HCT116 (cell line): ENCODE measurements around the gene DENND10. TPM values are rescaled to one million over a fixed set of nuclear protein-coding genes. Genes with fewer than 3 reads are reported as not detected.

ENCODE experiments used
- ATAC-seq: fragments of 200-7000 bp; cut with Tn5 transposase; 2 replicates; pipeline ENCODE4 v1.9.1; 2020; ENCODE audit warnings: mild to moderate bottlenecking, moderate library complexity
- Bru-seq: library from RNA; stranded (reverse); fragments of 400-500 nt; gene quantifications from one replicate; lab custom pipeline; 2021; lab: Mats Ljungman, UMichigan
- BruChase-seq, 2 experiments: library from RNA; stranded (reverse); fragments of 400-500 nt; gene quantifications; one replicate each; lab custom pipeline; 2021; lab: Mats Ljungman, UMichigan
- BruUV-seq: library from RNA; stranded (reverse); fragments of 400-500 nt; replicated peaks from 2 replicates; lab custom pipeline; 2021; lab: Mats Ljungman, UMichigan
- CTCF ChIA-PET: fragments of 300-600 bp; sonication (Branson Sonifier 250); formaldehyde crosslinking; loops from one replicate; lab custom pipeline; 2021; ENCODE audit warnings: antibody characterized with exemption; lab: Charles Lee
- POLR2A ChIA-PET: fragments of 300-600, 350-600 bp; sonication (Branson Sonifier 250); formaldehyde crosslinking; loops from one replicate; lab custom pipeline; 2021; ENCODE audit warnings: antibody characterized with exemption; lab: Charles Lee
- RAD21 ChIA-PET, 2 experiments: fragments of 300-600 bp; sonication (Branson Sonifier 250); formaldehyde crosslinking; loops; one replicate each; lab custom pipeline; 2023; ENCODE audit warnings: low total read pairs in 2 of 2; ENCODE audit not compliant: uncharacterized antibody in 2 of 2, unreplicated experiment in 2 of 2, low non-redundant PET in 1 of 2; lab: Charles Lee
- DNase-seq: peaks from one replicate; pipeline ENCODE4 v3.0.0-alpha.2; 2010; ENCODE audit warnings: low read depth, low spot score
- H2AFZ ChIP-seq: fragments of 200-600 bp; shearing (Covaris generic), sonication (generic); 2 replicates; pipeline ENCODE4 v1.6.1; 2017; ENCODE audit warnings: low read depth, mixed run types, mixed read lengths, antibody characterized with exemption, low read length; ENCODE audit not compliant: poor library complexity, severe bottlenecking
- H3K27ac ChIP-seq: 2 replicates; pipeline ENCODE4 v1.5.1; 2012; ENCODE audit warnings: low read depth, low read length
- H3K27me3 ChIP-seq: fragments of 200-600 bp; sonication (generic); 2 replicates; pipeline ENCODE4 v1.6.1; 2016; ENCODE audit warnings: mixed run types, low read length, mixed read lengths; ENCODE audit not compliant: insufficient read depth
- H3K36me3 ChIP-seq, 2 experiments: fragments of 200-500 bp in 1 of 2; fragments of 200-600 bp in 1 of 2; sonication (Bioruptor generic) in 1 of 2; sonication (generic) in 1 of 2; 2 replicates each; pipeline versions ENCODE4 v1.5.1 to v1.6.1; 2014 to 2016; ENCODE audit warnings: low read length in 2 of 2, inconsistent platforms in 1 of 2, mixed read lengths in 1 of 2, mixed run types in 1 of 2; ENCODE audit not compliant: insufficient read depth in 2 of 2, control insufficient read depth in 1 of 2
- H3K4me1 ChIP-seq, 2 experiments: fragments of 200-600 bp in 1 of 2; sonication (generic) in 1 of 2; 2 replicates each; pipeline versions ENCODE4 v1.5.1 to v1.6.1; 2012 to 2017; ENCODE audit warnings: low read length in 2 of 2, inconsistent platforms in 1 of 2, mild to moderate bottlenecking in 1 of 2, mixed read lengths in 1 of 2, mixed run types in 1 of 2, moderate library complexity in 1 of 2; ENCODE audit not compliant: insufficient read depth in 2 of 2, control insufficient read depth in 1 of 2
- H3K4me2 ChIP-seq: fragments of 200-600 bp; sonication (generic); 2 replicates; pipeline ENCODE4 v1.6.1; 2017; ENCODE audit warnings: mixed run types, low read length, mixed read lengths
- H3K4me3 ChIP-seq, 2 experiments: fragments of 200-600 bp in 1 of 2; sonication (generic) in 1 of 2; replicated peaks in 1 of 2; 2 replicates each; pipeline ENCODE4 v1.5.1; 2011 to 2016; ENCODE audit warnings: low read length in 2 of 2, control low read depth in 1 of 2, low read depth in 1 of 2, mild to moderate bottlenecking in 1 of 2, mixed read lengths in 1 of 2, mixed run types in 1 of 2
- H3K79me2 ChIP-seq: fragments of 200-600 bp; sonication (generic); 2 replicates; pipeline ENCODE4 v1.6.1; 2017; ENCODE audit warnings: mild to moderate bottlenecking, mixed run types, low read length, moderate library complexity, mixed read lengths; ENCODE audit not compliant: insufficient read depth
- H3K9ac ChIP-seq: fragments of 200-600 bp; sonication (generic); 2 replicates; pipeline ENCODE4 v1.6.1; 2016; ENCODE audit warnings: low read length, mixed read lengths
- H3K9me2 ChIP-seq: fragments of 200-600 bp; sonication (generic), shearing (Covaris generic); 2 replicates; pipeline ENCODE4 v1.6.1; 2017; ENCODE audit warnings: mixed run types, mild to moderate bottlenecking, moderate library complexity; ENCODE audit not compliant: insufficient read depth
- H3K9me3 ChIP-seq, 2 experiments: fragments of 200-500 bp in 1 of 2; fragments of 200-600 bp in 1 of 2; sonication (Bioruptor generic) in 1 of 2; sonication (generic) in 1 of 2; 2 replicates each; pipeline ENCODE4 v1.6.1; 2014 to 2017; ENCODE audit warnings: low read length in 2 of 2, mixed read lengths in 2 of 2, inconsistent platforms in 1 of 2, low read depth in 1 of 2, mild to moderate bottlenecking in 1 of 2, mixed run types in 1 of 2, moderate library complexity in 1 of 2; ENCODE audit not compliant: control insufficient read depth in 1 of 2, insufficient read depth in 1 of 2
- H4K20me1 ChIP-seq: fragments of 200-600 bp; sonication (generic), shearing (Covaris generic); 2 replicates; pipeline ENCODE4 v1.6.1; 2017; ENCODE audit warnings: mixed run types, mild to moderate bottlenecking, moderate library complexity; ENCODE audit not compliant: insufficient read depth
- ELF1 ChIP-seq: IDR thresholded peaks from 2 replicates; pipeline ENCODE4 v1.6.1; 2012; ENCODE audit warnings: low read depth, borderline replicate concordance
- EZH2 ChIP-seq: fragments of 200-600 bp; sonication (generic); IDR thresholded peaks from 2 replicates; pipeline ENCODE4 v1.6.1; 2017; ENCODE audit warnings: antibody characterized with exemption, mixed run types
- POLR2A ChIP-seq: IDR thresholded peaks from 2 replicates; pipeline ENCODE4 v1.7.0; 2011; ENCODE audit warnings: borderline replicate concordance; ENCODE audit not compliant: insufficient read depth, insufficient read length; ENCODE audit errors: extremely low read depth
- POLR2AphosphoS5 ChIP-seq: IDR thresholded peaks from 2 replicates; pipeline ENCODE4 v1.6.1; 2011; ENCODE audit warnings: mild to moderate bottlenecking, low read depth, low read length, moderate library complexity
- YY1 ChIP-seq: IDR thresholded peaks from 2 replicates; pipeline ENCODE4 v1.6.1; 2011; ENCODE audit warnings: low read length, low read depth, moderate library complexity, mild to moderate bottlenecking; ENCODE audit not compliant: insufficient replicate concordance; ENCODE audit errors: extremely low read depth
- ZFX ChIP-seq: fragments of 450-650 bp; IDR thresholded peaks from 2 replicates; pipeline ENCODE4 v1.6.1; 2017
- intact Hi-C: fragments of 100-400 bp; cut with micrococcal nuclease; formaldehyde crosslinking; loops from 2 replicates; pipeline ENCODE4 v1.10.0; 2022
- long read RNA-seq: library from polyadenylated mRNA; unstranded; transcript quantifications from one replicate; pipeline ENCODE4 v2.0.0, GENCODE V29; 2021; ENCODE audit not compliant: unreplicated experiment
- polyA plus RNA-seq: library from polyadenylated mRNA; unstranded; fragments of >200 nt; gene quantifications from 2 replicates; pipeline ENCODE4 v1.2.1, GENCODE V29; 2012; ENCODE audit warnings: missing spikeins
- total RNA-seq: library from RNA; stranded (reverse); gene quantifications from one replicate; pipeline ENCODE4 v1.2.1, GENCODE V29; 2021; ENCODE audit not compliant: unreplicated experiment
- TF ChIP-seq, protein P1 (sequence below): IDR thresholded peaks from 2 replicates; pipeline ENCODE4 v1.6.1; 2012; ENCODE audit warnings: low read depth

Gene DENND10
- total RNA-seq = 47.5 TPM
- polyA plus RNA-seq = 28.2 and 32.2 TPM in 2 replicates
- Bru-seq, nascent RNA = percentile 62 among the genes with signal in this experiment
- BruChase-seq, experiment 1, labeled RNA remaining after a 6-hour chase = percentile 74 among the genes with signal in this experiment
- BruChase-seq, experiment 2, labeled RNA remaining after a 2-hour chase = percentile 62 among the genes with signal in this experiment
- long read RNA-seq, transcript FAM45A-201 (9 exons, 1,648 nt) = major isoform, 24 of 66 reads
- long read RNA-seq, partial matches to known transcripts = 5 of 66 reads
- long read RNA-seq, other reads (novel, unspliced or antisense) = 35 of 66 reads

GRCh38 chr10:119103903-119104653 lies at the start of gene DENND10:
TSS of gene DENND10 (plus strand) at chr10:119104113. CDS start at chr10:119104143, 30 bp downstream.
- Histone ChIP-seq H3K9me2 (no peaks in the 10 kb centered on the region), H3K9me3 (no peaks in the 10 kb centered on the region), H4K20me1 (no peaks in the 10 kb centered on the region), H3K27ac (peak within 1 kb of the TSS; percentile 73), H3K79me2 (peaks cover 12% of the 10 kb centered on the region), H3K36me3 (0 out of 4 replicates have a peak, but pooled peaks cover 0 to 2% of the 10 kb centered on the region in 2 experiments), H3K27me3 (no peaks in the 10 kb centered on the region), H2AFZ (peak within 1 kb of the TSS; percentile 98), H3K4me2 (peak within 1 kb of the TSS; percentile 99), H3K4me1 (peaks cover 4 to 22% of the 10 kb centered on the region in 2 experiments), H3K4me3 (peak within 1 kb of the TSS; percentile 82 to 90)
- no TSS peak for BruUV-seq
- ATAC-seq (peak; percentile 87), DNase-seq (peak; percentile 73)
- intact Hi-C loops = loop anchor here (1.0 kb wide), 1 partner anchor 25 kb away; no protein-coding TSS in a partner anchor
- RAD21 ChIA-PET = interaction anchor here in 1 of 2 experiments (0.6 kb wide), 1 partner anchor 441 kb away, joined by 3 read pairs; no protein-coding TSS in a partner anchor
- POLR2A ChIA-PET = interaction anchor here (0.6 to 1.4 kb wide), 6 partner anchors 13 to 76 kb away, joined by 3 to 5 read pairs (median 4); no protein-coding TSS in a partner anchor
- peak; percentile 99 for TF ChIP-seq POLR2AphosphoS5
- TF ChIP-seq ZFX = peak; percentile 99
- TF ChIP-seq ELF1 = no peak
- TF ChIP-seq YY1 = peak; percentile 90
- TF ChIP-seq POLR2A = peak; percentile 97
- TF ChIP-seq, all 23 proteins: peak for 4
- peak within 1 kb of the TSS; percentile 79 for H3K9ac ChIP-seq
- CTCF ChIA-PET = interaction anchor here (0.6 to 1.1 kb wide), 2 partner anchors 10 to 34 kb away, joined by 3 read pairs; no protein-coding TSS in a partner anchor

DNA sequence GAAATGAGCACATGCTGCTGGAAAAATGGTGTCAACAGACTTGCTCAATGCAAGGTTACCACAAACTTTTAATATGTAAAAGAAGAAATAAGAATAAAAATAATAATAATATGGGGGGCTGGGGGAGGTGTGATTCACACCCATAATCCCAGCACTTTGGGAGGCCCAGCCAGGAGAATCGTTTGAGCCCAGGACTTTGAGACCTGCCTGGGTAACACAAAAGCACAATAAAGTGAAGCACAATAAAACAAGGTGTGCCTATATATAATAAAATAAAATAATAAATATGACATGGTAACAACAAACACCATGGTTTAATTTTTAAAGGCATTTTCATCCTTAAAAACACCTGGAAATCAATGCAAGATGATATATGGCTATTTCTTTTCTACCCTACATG lies 48.4 kb upstream of the DENND10 start:
- no TSS peak for BruUV-seq
- DNase-seq (no peak), ATAC-seq (no peak)
- Histone ChIP-seq H3K9me2 (no peaks in the 10 kb centered on the region), H3K4me2 (no peak overlapping the region), H3K79me2 (peaks cover 100% of the 10 kb centered on the region), H3K27ac (no peak overlapping the region), H3K9ac (no peak overlapping the region), H4K20me1 (peaks cover 46% of the 10 kb centered on the region; the same call in 1 of the 2 replicates)
- intact Hi-C loops = no loop called here
- RAD21 ChIA-PET = no interaction called here
- CTCF ChIA-PET = no interaction called here
- TF ChIP-seq ZFX (no peak), EZH2 (no peak), ELF1 (no peak)
- TF ChIP-seq, protein P1, sequence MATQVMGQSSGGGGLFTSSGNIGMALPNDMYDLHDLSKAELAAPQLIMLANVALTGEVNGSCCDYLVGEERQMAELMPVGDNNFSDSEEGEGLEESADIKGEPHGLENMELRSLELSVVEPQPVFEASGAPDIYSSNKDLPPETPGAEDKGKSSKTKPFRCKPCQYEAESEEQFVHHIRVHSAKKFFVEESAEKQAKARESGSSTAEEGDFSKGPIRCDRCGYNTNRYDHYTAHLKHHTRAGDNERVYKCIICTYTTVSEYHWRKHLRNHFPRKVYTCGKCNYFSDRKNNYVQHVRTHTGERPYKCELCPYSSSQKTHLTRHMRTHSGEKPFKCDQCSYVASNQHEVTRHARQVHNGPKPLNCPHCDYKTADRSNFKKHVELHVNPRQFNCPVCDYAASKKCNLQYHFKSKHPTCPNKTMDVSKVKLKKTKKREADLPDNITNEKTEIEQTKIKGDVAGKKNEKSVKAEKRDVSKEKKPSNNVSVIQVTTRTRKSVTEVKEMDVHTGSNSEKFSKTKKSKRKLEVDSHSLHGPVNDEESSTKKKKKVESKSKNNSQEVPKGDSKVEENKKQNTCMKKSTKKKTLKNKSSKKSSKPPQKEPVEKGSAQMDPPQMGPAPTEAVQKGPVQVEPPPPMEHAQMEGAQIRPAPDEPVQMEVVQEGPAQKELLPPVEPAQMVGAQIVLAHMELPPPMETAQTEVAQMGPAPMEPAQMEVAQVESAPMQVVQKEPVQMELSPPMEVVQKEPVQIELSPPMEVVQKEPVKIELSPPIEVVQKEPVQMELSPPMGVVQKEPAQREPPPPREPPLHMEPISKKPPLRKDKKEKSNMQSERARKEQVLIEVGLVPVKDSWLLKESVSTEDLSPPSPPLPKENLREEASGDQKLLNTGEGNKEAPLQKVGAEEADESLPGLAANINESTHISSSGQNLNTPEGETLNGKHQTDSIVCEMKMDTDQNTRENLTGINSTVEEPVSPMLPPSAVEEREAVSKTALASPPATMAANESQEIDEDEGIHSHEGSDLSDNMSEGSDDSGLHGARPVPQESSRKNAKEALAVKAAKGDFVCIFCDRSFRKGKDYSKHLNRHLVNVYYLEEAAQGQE = no peak
- TF ChIP-seq, all 23 proteins: peak for 0
- no peak overlapping the region for H2AFZ ChIP-seq
- H3K9me3 ChIP-seq = no peaks in the 10 kb centered on the region
- peaks cover 92 to 93% of the 10 kb centered on the region in 2 experiments for H3K36me3 ChIP-seq
- POLR2A ChIA-PET = no interaction called here
- no peak overlapping the region for H3K4me3 ChIP-seq
- H3K27me3 ChIP-seq = no peaks in the 10 kb centered on the region
- H3K4me1 ChIP-seq = no peaks in the 10 kb centered on the region
